22Rv1 (cell line): ENCODE results near the gene TM9SF3.

Experiments used
- CTCF ChIP-seq: fragments of 450-650 bp; IDR thresholded peaks from 2 replicates; pipeline ENCODE4 v1.5.1; 2017; ENCODE audit warnings: mild to moderate bottlenecking
- ZFX ChIP-seq: fragments of 450-650 bp; IDR thresholded peaks from 2 replicates; pipeline ENCODE4 v1.6.1; 2017; ENCODE audit warnings: antibody characterized with exemption, borderline replicate concordance

DNA sequence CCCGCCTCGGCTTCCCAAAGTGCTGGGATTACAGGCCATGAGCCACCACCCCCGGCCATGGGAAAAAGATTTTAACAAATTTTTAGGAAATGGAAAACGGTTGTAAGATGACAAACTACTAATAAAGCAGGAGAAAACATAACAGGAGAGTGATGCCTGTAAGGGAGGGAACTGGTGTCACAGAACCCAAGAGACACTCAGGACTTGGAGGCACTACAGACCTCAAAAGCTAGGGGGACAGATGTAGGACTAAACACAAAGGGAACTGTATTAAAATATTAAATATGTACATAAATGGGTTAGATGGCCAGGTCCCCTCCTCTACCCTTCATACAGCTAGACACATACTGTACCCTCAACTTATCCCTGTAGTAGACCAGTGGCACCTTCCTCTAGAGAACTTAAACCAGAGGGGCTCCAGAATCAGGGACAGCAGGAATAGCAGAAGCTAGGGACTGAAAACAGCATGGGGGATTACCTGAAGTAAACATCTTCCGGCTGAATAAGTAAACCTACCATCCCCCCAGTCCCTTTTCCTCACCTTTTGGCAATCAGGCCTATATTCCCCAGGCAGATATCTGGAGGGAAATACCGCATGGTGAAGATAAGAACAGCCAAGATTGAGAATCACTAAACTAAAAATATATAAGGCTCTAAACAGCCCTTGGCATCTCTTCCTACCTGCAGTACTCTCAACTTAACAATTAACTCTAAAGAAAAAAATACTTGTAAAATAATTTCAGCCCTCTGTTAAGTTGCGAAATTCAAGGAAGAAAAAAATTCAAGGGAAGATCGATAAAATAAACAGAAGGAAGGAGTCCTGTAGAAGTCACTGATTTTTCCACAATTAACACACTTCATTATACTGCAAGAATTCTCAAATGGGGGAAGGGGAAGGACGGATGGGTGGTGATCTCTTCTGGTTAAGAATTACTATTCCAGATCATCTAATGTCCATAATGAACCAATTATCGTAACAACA is 15.5 kb downstream of the TM9SF3 start:
- TF ChIP-seq CTCF (no peak), ZFX (no peak)
